Upper lobe of right lung (tissue), 1 donor: ENCODE measurements around the gene CCDC89. TPM values are rescaled to one million over a fixed set of nuclear protein-coding genes. Genes with fewer than 3 reads are reported as not detected.

Experiments
- ATAC-seq: fragments of 200-7000 bp; cut with Tn5 transposase; one replicate; pipeline ENCODE4 v1.9.1; 2020; ENCODE audit warnings: mild to moderate bottlenecking, moderate library complexity
- DNase-seq: peaks from one replicate; pipeline ENCODE4 v3.0.0-alpha.2; 2020
- H3K27ac ChIP-seq: fragments of 200-600 bp; one replicate; pipeline ENCODE4 v1.8.0; 2022
- H3K27me3 ChIP-seq: fragments of 200-600 bp; one replicate; pipeline ENCODE4 v1.8.0; 2022; ENCODE audit warnings: mild to moderate bottlenecking
- H3K36me3 ChIP-seq: fragments of 200-600 bp; one replicate; pipeline ENCODE4 v1.8.0; 2022
- H3K4me1 ChIP-seq: fragments of 200-600 bp; one replicate; pipeline ENCODE4 v1.8.0; 2022
- H3K4me3 ChIP-seq: fragments of 200-600 bp; one replicate; pipeline ENCODE4 v1.8.0; 2022; ENCODE audit warnings: mild to moderate bottlenecking
- H3K9me3 ChIP-seq: fragments of 200-600 bp; one replicate; pipeline ENCODE4 v1.8.0; 2022
- CTCF ChIP-seq: fragments of 200-600 bp; IDR thresholded peaks from one replicate; pipeline ENCODE4 v1.8.0; 2022; ENCODE audit warnings: antibody characterized with exemption
- intact Hi-C: fragments of 100-400 bp; cut with DNase I; formaldehyde crosslinking; loops from one replicate; pipeline ENCODE4 v1.11.0; 2022
- total RNA-seq: library from RNA; stranded (reverse); fragmentation: NEBNext Ultra II Directional; extraction: Animal tissue kit (Norgen Biotek cat#: 25700); gene quantifications from one replicate; pipeline ENCODE4 v1.2.1, GENCODE V29; 2021
- donor health status: DM: no; HTN: yes; CAD: no; lungs with severe emphysema.

The CCDC89 gene
- total RNA-seq, 1 donor from 2014 or later = 1.2 TPM

GRCh38 chr11:85712953-85713352, 27.0 kb upstream of the CCDC89 start:
- no peak for ATAC-seq
- Histone ChIP-seq H3K27me3 (no peaks in the 10 kb centered on the region), H3K9me3 (no peaks in the 10 kb centered on the region), H3K36me3 (no peaks in the 10 kb centered on the region), H3K4me3 (no peak overlapping the region), H3K4me1 (no peaks in the 10 kb centered on the region), H3K27ac (no peak overlapping the region)
- no peak for DNase-seq
- TF ChIP-seq CTCF = no peak
- intact Hi-C loops = no loop called here

- intact Hi-C loops = no loop called here
- Histone ChIP-seq H3K36me3 (no peaks in the 10 kb centered on the region), H3K4me3 (no peak overlapping the region), H3K27ac (no peak overlapping the region), H3K4me1 (no peaks in the 10 kb centered on the region), H3K9me3 (no peaks in the 10 kb centered on the region), H3K27me3 (no peaks in the 10 kb centered on the region)
- no peak for DNase-seq
- no peak for TF ChIP-seq CTCF
- ATAC-seq = no peak
Measured at GRCh38 chr11:85710917-85711316, 24.9 kb upstream of the CCDC89 start.

GRCh38 chr11:85709941-85710702, 24.1 kb upstream of the CCDC89 start:
- intact Hi-C loops = no loop called here
- TF ChIP-seq CTCF = no peak

GRCh38 chr11:85705800-85706199, 19.8 kb upstream of the CCDC89 start:
- no peak for ATAC-seq
- H3K27me3 ChIP-seq = no peaks in the 10 kb centered on the region
- H3K9me3 ChIP-seq = no peaks in the 10 kb centered on the region
- TF ChIP-seq CTCF = no peak
- no peaks in the 10 kb centered on the region for H3K36me3 ChIP-seq
- H3K4me1 ChIP-seq = no peaks in the 10 kb centered on the region
- H3K4me3 ChIP-seq = no peak overlapping the region
- H3K27ac ChIP-seq = no peak overlapping the region
- intact Hi-C loops = no loop called here
- DNase-seq = no peak

More at GRCh38 chr11:85709941-85710702, 24.1 kb upstream of the CCDC89 start:
- no peaks in the 10 kb centered on the region for H3K27me3 ChIP-seq
- no peak overlapping the region for H3K27ac ChIP-seq
- no peaks in the 10 kb centered on the region for H3K4me1 ChIP-seq
- H3K36me3 ChIP-seq = no peaks in the 10 kb centered on the region
- DNase-seq = no peak
- ATAC-seq = no peak
- H3K9me3 ChIP-seq = no peaks in the 10 kb centered on the region
- H3K4me3 ChIP-seq = no peak overlapping the region

- Histone ChIP-seq H3K4me1 (no peaks in the 10 kb centered on the region), H3K36me3 (no peaks in the 10 kb centered on the region), H3K4me3 (no peak overlapping the region), H3K27me3 (no peaks in the 10 kb centered on the region), H3K27ac (no peak overlapping the region), H3K9me3 (no peaks in the 10 kb centered on the region)
- no peak for TF ChIP-seq CTCF
- ATAC-seq (no peak), DNase-seq (no peak)
- intact Hi-C loops = no loop called here
Measured at GRCh38 chr11:85704967-85705366, 19.0 kb upstream of the CCDC89 start.
